ENCODE measurements around the gene ALDH3A2. TPM values are rescaled to one million over a fixed set of nuclear protein-coding genes. Genes with fewer than 3 reads are reported as not detected.

Gene ALDH3A2
- total and polyA plus RNA-seq, 2 of the 8 experiments (the other 6 are each of a cell fraction or from before 2014, with no cell fraction given), result 20.6 to 72.9 TPM

- no peak overlapping the region for H3K4me2 ChIP-seq (ENCODE audit: insufficient read depth in 1 of 2, low read depth in 2 of 2, low read length in 2 of 2)
- H2BK15ac ChIP-seq (ENCODE audit: low read length), result no peak overlapping the region
- H3K4me1 ChIP-seq (replicated peaks in 1 of 4; ENCODE audit: control insufficient read depth in 3 of 4, insufficient read depth in 4 of 4, low read length in 3 of 4), result no peaks in the 10 kb centered on the region
- no peak overlapping the region for H2BK120ac ChIP-seq (replicated peaks; ENCODE audit: low read depth, low read length)
- H2AFZ ChIP-seq (ENCODE audit: low read length), result no peak overlapping the region
- WGBS, 2 experiments (ENCODE audit: extremely low coverage in 1 of 2, insufficient coverage in 1 of 2, insufficient read length in 1 of 2, insufficient replicate concordance in 2 of 2, low coverage in 1 of 2, low lambda C conversion rate in 2 of 2, missing lambda C conversion rate in 1 of 2), result 94% methylated on average over 3 of the region's 3 CpGs; no CpG with 5 or more reads in 1 of the 2 experiments
- H3K56ac ChIP-seq (replicated peaks; ENCODE audit: insufficient read length, low read depth, low read length), result no peak overlapping the region
- no peak overlapping the region for H3K4me3 ChIP-seq (ENCODE audit: extremely low read depth in 1 of 4, insufficient read depth in 2 of 4, low read depth in 3 of 4, low read length in 4 of 4)
- TF ChIP-seq CHD1 (IDR thresholded peaks at IDR 0.05; ENCODE audit: low read depth, low read length) (no peak), HDAC6 (IDR thresholded peaks at IDR 0.05; ENCODE audit: low read depth, low read length) (no peak), POLR2AphosphoS5 (IDR thresholded peaks at IDR 0.05; ENCODE audit: low read depth, low read length) (no peak)
- no peaks in the 10 kb centered on the region for H3K23me2 ChIP-seq (ENCODE audit: low read depth, low read length)
- no peak overlapping the region for H3K9ac ChIP-seq (replicated peaks in 1 of 4; ENCODE audit: extremely low read depth in 1 of 4, low read depth in 3 of 4, low read length in 3 of 4)
- H3K18ac ChIP-seq (ENCODE audit: extremely low read depth, low read length), result no peak overlapping the region
- no peaks in the 10 kb centered on the region for H3K79me1 ChIP-seq (ENCODE audit: low read depth, low read length)
- H3K4ac ChIP-seq (replicated peaks; ENCODE audit: insufficient read length, low read depth, low read length), result no peak overlapping the region
- no peak for FAIRE-seq
- H4K20me1 ChIP-seq (replicated peaks in 1 of 2; ENCODE audit: control insufficient read depth in 1 of 2, insufficient read depth in 2 of 2, low read length in 2 of 2), result no peaks in the 10 kb centered on the region
- no peak overlapping the region for H4K5ac ChIP-seq (ENCODE audit: insufficient read length, low read depth, low read length)
- CTCF ChIA-PET (ENCODE audit: partially characterized antibody), result interaction anchor here (1.5 to 1.6 kb wide), 2 partner anchors 27 to 101 kb away, joined by 4 read pairs; no protein-coding TSS in a partner anchor
- H3K14ac ChIP-seq (ENCODE audit: insufficient read length), result no peak overlapping the region
- H2AK5ac ChIP-seq (ENCODE audit: low read depth, low read length), result no peak overlapping the region
- POLR2A ChIA-PET (ENCODE audit: partially characterized antibody), result no interaction called here
- no peaks in the 10 kb centered on the region; a peak in 1 of 8 replicates for H3K36me3 ChIP-seq (ENCODE audit: control insufficient read depth in 2 of 4, insufficient read depth in 4 of 4, low read length in 3 of 4)
- H3K27ac ChIP-seq (ENCODE audit: low read depth, low read length), result no peak overlapping the region
- H4K8ac ChIP-seq (ENCODE audit: extremely low read depth, insufficient read depth, low read length), result no peak overlapping the region
- no peak for DNase-seq (ENCODE audit: low read depth in 1 of 2, low spot score in 2 of 2)
- H2BK12ac ChIP-seq (ENCODE audit: low read depth, low read length), result no peak overlapping the region
- no peak overlapping the region for H4K91ac ChIP-seq (replicated peaks; ENCODE audit: insufficient read length, low read length)
- no peak overlapping the region for H2BK20ac ChIP-seq (ENCODE audit: low read length)
- no peaks in the 10 kb centered on the region for H3K27me3 ChIP-seq (replicated peaks in 1 of 4; ENCODE audit: control insufficient read depth in 3 of 4, extremely low read depth in 1 of 4, insufficient read depth in 3 of 4, low read length in 3 of 4)
- no peak overlapping the region for H3K23ac ChIP-seq (ENCODE audit: insufficient read length)
- no peaks in the 10 kb centered on the region for H3K79me2 ChIP-seq (ENCODE audit: control insufficient read depth in 1 of 2, insufficient read depth in 2 of 2, low read length in 2 of 2)
- peaks cover 18 to 27% of the 10 kb centered on the region in 2 experiments for H3K9me3 ChIP-seq (ENCODE audit: insufficient read depth in 2 of 2, low read depth in 1 of 2, low read length in 1 of 2)
- H2BK5ac ChIP-seq (ENCODE audit: low read depth, low read length), result no peak overlapping the region
Measured at GRCh38 chr17:19618015-19618414, 30.5 kb upstream of the ALDH3A2 start.

Measured in H1 (cell line).